NCI-H1092 (cell line): ENCODE results near the gene KCNIP4.

Experiments used
- DNase-seq: peaks from one replicate; lab custom pipeline; 2025; lab: John Stamatoyannopoulos, UW

Gene KCNIP4

DNA sequence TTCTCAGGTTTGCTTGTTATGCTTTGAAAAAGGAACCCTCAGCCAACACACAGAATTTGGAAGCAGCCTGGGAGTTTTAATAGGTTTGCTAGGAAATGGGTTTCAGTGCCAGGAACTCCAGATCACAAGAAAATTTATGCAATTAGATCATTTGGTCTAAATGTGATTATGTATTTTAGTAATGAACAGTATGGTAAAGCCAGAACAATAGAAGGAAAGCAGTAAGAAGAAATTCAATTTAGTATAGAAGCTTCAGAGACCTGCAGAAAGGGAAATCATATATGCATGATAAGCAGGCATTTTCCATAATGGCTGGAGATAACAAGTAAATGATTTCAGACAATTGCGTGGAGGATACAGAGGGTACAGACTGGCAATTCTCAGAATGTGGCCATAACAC is 184.7 kb downstream of the KCNIP4 start:
- no peak for DNase-seq

DNA sequence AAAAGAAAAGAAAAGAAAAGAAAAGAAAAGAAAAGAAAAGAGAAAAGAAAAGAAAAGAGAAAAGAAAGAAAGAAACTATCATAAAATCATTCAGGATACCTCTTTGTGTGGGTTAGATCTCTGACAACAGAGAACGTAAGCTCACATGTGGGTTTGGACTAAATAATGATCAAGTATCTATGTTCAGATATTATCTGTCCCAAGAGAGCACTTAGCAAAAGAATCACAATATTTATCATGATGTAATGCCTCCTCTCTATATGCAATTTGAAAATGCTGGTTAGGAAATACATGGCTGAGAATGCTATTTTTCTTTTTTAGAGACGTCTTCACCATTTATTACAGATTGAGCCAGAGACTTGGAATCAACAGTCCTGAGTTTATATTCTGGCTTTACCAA is 191.3 kb downstream of the KCNIP4 start:
- no peak for DNase-seq

DNA sequence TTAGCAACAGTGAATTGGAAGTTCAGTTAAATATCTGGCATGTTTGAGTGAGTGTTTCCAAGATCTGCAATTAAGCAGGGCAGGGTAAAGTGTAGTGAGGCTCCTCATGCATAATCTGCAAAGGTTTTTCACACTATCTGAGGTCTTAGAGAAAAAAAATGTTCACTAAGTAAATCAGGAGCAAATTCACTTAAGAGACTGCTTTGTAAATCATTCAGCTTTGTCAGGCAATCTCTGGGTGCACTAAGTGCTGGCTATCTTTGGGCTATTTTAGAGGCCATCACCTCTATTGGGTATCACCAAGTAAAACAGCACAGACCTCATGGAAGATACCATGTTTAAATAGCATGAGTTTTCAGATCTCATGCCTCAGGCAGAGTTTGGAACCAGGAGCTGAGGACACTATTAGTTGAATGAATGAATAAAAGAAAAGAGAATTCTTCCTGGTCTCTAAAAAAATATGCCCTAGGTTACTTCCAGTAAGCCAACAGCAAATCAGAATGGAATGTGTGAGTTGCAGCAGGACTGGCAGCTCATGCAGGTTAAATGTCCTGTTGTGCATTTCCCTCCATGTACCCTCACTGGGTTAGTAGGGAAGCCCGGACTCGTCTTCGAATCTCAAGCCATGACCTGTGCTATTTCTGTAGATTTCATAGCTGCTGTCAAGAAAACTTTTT is 195.3 kb downstream of the KCNIP4 start:
- no peak for DNase-seq

DNA sequence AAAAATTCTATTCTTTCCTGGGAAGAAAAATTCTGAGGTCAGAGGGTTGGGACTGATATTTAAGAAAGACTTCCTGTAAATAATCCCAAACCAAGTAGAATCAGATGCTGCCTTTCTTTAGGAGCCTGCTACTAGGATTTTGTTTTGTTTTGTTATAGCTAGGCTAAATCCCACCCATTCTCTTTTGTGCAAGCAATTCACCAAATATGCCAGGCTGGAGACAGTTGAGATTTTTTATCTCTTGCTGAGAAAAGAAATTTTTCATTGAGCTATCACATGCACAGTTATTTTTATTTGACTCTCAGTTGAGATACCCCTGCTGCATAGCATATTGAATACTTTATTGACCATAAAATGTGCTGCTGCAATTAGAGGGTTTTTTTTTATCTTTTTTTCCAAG is 196.0 kb downstream of the KCNIP4 start:
- no peak for DNase-seq

DNA sequence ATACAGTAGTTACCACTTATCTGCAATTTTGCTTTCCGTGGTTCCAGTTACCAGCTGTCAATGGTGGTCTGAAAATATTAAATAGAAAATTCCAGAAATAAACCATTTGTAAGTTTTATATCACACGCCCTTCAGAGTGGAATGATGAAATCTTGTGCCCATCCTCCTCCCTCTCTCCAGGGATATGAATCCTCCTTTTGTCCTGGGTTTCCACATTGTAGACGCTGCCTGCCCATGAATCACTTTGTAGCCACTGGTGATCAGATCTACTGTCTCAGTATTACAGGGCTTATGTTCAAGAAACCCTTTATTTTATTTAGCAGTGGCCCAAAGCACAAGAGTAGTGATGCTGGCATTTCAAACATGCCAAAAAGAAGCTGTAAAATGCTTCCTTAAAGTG is 198.6 kb downstream of the KCNIP4 start:
- no peak for DNase-seq

DNA sequence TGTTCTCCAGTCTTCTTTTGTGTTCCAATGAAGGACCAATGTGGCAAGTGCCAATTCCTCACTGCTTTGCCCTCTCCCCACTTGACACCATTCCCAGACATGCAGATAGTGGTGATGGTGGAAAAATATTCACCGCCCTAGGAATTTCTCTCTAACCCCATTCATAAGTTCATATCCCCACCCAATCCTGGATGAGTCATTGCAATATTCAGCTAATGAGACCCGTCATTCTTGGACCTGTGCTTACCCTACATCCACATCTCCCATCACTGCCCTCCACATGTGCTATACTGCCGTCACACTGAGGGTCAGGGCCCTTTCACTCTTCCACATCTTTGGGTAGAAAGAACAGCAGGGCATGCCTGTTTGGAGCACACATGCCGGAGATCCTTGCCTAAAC is 199.2 kb downstream of the KCNIP4 start:
- DNase-seq: no peak

DNA sequence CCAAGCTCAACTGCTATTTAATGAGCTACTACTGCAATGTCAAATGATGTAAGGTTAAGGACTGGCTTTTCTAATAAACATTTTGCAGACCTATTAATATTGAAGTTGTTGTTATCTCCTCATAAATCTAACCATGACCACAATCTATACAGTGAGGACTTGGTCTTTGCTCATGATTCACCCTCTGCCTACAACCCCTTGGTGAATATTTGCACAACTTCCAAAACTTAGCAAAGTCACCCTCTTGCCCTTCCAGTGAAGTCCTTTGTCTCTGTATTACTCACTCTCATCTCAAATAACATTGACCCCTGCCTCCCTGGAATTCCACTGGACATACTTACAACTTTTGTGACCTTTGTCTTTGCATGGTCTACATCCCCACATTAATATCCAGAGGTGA is 204.5 kb downstream of the KCNIP4 start:
- no peak for DNase-seq

DNA sequence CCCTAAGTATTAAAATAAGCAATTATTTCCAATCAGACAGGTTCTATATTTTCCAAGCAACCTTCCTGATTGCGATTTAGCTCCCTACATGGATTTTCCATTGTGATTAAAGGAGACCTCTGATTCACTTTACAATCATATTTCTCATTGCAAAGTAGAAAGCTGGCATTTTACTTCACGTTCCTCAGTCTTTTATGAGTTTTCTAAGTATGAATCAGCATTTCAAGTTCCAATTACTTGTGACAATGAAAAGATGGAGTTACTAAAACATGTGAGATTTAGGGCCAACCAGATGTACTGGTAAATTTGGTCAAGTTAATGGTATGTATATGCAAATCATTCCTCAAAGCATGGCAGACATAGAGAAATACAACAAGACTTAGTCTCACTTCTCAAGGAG is 206.2 kb downstream of the KCNIP4 start:
- DNase-seq: no peak

DNA sequence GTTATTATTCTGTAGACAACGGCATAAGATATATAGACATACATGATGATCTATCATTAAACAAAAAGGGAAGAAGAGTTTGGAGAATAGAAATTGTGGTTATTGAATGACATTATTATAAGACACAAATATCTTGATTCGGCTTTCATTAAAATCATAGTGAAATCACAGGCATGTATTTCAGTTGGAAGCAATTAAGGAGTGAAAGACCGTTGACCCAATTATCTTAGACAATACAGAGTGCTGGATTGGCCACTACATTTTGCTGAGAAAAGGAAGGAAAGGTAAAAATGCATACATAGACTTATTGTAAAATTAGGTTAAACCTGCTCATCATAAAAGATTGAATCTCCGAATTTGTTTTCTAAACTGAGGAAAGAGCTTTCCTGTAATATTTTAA is 209.8 kb downstream of the KCNIP4 start:
- no peak for DNase-seq

DNA sequence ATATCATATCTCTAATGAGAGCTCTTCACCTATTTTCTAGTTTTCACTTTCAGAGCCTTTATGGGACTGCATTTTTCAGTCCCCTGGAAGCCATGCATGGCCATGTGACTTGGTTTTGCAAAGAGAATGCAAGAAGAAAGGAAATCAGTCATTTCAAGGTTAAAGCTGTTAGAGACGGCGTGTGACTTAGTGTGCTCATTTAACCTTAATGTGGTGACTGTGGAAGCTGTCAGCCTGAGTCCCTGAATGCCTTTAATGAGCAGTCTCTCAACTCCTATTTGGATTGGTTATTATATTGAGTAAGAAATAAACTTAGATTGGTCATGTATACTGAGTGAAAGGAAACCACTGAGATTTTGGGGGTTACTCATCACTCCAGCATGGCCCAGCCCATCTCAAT is 212.7 kb downstream of the KCNIP4 start:
- no peak for DNase-seq

DNA sequence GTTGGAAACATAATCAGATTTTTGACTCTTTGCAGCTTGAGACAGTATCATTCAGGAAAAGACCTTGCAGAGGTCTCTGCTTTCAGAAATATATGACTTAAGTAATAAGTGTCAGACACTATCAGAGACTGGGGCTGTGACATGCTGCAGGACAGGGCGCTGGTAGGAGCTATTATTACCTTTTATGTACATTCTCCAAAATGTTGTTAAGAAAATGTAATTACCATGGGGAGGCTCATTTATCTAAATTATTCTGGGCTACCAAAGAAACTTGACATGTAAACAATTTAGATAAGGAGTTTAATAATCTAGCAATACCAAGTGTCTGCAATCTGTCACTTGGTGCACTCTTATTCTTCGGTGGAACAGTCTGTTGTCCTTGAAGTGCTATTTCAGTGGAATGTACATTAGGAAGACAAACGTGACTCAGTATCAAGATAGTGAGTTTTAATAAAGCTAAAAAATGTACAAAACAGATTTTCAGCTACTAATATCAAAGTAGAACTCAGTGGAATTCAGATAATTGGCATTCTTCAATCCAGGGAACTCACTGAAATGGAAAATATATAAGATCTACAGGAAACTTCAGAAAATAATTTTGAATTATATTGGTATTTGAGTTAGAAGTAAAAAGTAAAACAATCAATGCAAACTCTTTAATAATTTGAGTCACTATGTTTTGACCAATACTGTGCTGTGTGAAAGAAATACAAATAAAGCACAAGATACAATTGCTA is 214.5 kb downstream of the KCNIP4 start:
- DNase-seq: no peak

DNA sequence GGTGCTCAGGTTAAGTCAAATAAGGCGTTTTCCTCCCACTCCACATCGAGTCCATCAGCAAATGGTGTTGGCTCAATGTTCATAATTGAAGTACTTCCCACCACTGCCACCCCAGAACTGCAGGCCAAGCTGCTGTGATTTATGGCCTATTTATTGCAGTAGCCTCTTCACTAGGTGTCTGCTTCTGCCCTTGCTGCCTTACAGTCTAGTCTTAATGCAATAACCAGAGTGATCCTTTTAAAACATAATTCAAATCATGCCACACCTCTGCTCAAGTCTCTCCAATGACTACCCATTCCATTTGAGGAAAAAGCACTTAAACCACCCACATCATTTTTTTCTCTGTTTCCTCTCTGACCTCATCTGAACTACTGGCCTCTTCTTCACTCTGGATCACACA is 220.3 kb downstream of the KCNIP4 start:
- DNase-seq: no peak

DNA sequence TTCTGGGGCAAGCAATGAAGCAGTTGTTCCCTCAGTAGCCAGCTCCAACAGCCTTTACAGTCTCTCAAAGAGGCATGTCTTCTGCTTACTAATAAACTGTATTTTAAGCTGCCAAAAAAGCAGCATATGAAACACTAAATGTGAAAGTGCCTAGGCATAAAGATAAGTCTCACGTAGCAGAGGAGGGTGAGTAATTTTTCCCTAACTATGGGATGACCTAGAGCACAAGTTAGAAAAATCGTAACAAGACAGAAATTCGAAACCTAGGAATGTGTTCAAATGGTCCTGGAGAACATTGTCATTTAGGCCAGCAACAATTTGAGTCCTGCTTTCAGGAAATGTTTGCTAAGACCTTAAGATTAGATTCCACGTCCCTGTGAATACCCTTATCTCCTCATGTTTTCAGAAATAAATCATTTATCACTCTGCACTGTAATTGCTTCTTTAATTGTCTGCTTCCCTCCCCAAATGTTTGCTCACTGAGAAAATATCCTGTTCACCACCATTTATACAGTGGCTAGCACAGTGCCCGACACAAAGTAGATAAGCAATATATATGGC is 222.2 kb downstream of the KCNIP4 start:
- DNase-seq: no peak

DNA sequence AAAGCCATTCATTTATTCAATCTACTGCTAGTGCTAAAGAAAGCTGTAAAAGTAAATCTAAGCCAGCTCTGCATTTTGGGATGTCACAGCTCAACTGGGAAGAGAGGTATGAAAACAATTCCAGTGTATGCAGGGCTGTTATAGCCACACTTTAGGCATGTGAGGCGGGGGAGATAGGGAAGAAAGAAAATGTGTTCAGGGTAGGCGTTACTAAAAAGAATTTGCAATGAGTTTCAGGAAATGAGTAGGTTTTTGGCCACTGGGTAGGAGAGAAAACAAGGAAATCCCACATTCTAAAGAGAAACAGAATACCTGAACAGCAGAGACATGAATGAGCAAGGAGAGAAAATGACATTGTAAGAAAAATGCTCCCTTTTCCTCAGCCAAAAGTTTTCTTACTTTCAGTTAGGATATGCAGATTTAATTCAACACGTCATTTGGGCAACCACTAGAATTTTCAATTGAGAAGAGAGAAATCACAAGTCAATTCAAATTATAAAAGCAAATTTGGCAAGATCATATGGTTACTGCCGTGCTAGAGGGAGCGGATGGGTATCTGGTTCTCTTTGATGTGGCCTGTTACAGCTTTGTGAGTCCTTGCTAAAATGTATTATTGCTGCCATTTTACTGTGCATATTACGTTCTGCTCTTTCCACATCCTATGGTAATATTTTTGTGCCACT is 226.3 kb downstream of the KCNIP4 start:
- no peak for DNase-seq

DNA sequence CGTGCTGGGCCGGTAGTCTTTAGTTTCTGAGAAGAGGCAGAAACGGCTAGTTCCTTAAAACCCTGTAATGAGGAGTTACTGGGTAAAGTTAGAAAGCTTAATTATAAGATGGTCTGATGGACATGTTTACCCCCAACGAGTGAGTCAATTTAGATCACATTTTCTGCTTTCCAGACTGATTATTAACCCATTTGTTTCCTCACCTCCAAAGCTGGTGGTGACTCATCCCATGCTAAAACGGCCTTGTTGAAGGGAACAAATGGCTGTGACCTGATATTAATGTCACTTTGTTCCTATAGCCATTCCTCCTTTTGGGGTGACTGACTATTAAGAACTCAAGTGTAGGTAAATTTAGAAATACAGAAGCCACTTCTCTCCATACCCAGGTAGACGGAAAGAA is 232.0 kb downstream of the KCNIP4 start:
- DNase-seq: no peak

DNA sequence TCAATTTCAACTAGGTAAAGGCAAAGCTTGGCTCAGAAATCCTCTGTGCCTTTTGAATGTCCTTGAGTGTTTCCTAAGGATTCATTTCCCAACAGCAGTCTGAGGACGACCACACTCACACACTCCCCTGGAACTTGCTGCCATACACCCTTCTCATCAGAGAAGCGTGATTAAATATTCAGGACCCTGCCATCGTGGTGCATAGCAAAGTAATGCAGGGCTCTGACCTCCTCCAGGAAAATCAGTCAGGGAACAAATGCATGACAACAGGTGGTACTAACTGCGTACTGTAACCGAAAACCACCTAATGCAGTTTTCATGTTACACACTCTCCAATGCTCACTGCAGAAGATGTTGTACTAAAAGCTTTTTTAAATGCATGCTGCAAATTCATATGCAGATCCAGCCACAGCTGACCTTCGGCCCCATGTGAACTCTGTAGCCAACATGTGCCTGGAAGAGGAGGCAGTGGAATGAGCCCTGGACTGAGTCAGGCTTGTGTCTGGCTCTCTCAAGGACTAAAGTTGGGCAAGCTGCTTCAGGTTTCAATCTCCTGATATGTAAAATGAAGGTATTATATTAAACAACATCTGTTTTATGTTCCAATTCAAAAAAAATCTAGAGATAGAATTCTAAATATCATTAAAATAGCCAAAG is 238.3 kb downstream of the KCNIP4 start:
- no peak for DNase-seq

DNA sequence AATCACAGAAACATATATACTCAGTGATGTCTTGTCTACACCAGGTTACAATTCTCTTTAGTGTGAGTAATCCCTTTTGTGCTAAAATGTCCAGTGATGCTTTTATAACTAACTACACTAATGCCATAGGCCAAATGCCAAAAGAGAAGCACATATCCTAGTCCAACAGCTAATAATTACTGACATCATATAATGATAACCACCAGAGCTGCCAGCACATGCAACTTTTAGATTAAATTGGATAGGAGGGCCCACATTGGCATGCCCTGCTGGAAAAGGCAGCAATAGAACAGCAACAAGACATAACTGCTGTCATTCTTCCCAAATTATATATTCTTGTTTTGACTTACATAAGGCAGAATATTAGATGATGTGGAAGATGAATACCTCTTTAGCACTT is 238.8 kb downstream of the KCNIP4 start:
- DNase-seq: no peak

DNA sequence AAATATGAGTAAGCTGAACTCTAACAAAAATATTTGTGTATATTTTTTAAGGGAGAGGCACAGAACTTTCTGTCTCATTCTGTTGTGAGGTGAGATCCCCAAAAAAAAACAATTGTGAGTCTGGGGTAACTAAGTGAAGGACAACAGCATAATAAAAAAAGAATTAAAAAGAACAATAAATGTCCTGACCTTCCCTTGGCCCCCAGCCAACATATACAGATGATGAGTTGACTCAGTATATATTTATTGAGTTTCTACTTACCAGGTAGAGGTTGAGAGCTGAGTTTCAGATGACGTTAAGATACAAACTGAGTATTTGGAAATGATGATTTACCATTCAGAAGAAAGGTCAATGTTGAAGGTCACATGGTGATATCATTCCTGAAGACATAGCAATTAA is 239.5 kb downstream of the KCNIP4 start:
- no peak for DNase-seq

DNA sequence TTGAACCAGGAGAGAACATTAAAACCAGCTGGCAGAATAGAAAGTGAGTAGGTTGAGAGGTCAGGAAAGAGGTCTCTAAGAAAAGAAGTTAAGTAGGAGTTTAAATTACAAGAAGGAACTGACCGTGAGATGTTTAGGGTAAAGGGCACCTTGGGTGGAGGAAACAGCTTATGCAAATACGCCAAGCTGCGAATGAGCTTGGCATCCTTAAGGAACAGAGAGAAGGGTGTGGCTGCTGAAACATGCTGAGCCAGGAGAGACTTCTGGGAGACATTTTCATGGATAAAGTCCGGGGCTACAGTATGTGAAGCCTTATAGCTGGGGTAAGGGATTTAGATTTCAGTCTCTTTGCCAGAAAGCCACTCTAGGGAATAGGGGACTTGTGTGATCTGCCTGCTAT is 249.1 kb downstream of the KCNIP4 start:
- DNase-seq: no peak

DNA sequence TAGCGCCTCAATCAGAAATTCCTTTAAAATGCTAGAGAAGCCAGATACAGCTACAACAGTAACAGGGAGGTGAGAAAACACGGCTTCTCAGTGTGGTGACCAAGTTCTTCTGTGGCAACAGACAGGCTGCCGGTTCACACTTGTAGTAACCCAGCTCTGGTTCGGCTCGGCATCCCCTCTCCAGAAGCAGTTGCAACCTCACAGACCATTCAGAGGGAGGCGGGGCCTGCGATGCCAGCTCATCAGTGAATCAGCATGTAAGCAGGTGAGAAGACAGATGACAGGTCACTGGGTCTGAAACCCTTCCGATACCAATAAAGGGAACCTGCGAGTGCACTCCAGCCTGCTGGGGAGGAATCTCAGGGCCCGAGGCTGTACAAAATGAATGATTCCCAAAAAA is 251.0 kb downstream of the KCNIP4 start:
- no peak for DNase-seq

DNA sequence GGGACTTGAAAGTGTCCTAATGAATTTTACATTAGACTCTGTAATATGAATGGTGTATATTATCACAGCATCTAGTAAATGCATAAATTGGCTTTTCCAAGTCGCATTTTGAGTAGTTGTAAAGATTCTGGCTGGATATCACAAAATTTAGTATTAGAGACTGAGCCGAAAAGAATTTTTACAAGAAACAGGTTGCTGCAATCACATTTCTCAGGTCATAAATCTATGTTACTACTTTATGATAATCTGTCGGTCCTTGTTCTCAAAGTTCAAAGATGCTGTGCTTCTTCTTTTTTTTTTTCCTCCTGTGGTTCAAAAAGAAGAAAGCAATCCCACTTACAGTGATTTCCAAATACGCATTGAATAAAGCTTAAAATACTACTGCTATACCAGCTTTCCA is 253.4 kb downstream of the KCNIP4 start:
- no peak for DNase-seq

DNA sequence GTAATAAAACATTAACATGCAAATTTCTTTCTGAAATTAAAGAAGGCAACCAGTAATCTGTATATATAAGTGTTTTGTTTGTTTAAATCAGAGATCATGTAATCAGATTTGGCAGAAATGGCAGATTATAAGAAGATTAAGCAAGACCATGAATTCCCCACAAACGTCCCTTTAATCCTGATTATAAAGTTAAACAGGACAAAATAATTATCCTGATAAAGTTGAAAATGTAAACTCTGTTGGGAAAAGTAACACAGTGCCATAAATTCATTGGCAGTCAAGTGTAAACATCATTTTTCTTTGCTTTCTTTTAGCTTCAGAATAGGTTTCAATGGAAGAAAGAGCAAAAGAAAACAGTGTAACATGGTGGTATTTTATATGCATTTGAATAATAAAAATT is 256.3 kb downstream of the KCNIP4 start:
- DNase-seq: no peak
